Duodenal mucosa (tissue), 2 donors: ENCODE measurements around the gene ITSN2.

Experiments used
- H3K27ac ChIP-seq: one replicate; pipeline ENCODE4 v1.7.0; 2013; ENCODE audit warnings: low read depth, low read length
- H3K27me3 ChIP-seq, 2 donors: one replicate each; pipeline ENCODE4 v1.7.0; 2013; ENCODE audit warnings: low read length in 2 of 2, control low read depth in 1 of 2; ENCODE audit not compliant: insufficient read depth in 2 of 2, control insufficient read depth in 1 of 2
- H3K36me3 ChIP-seq, 2 donors: one replicate each; pipeline ENCODE4 v1.7.0; 2013; ENCODE audit warnings: low read length in 2 of 2, control low read depth in 1 of 2; ENCODE audit not compliant: insufficient read depth in 2 of 2, control insufficient read depth in 1 of 2
- H3K4me1 ChIP-seq, 2 donors: one replicate each; pipeline ENCODE4 v1.7.0; 2013; ENCODE audit warnings: low read length in 2 of 2, control low read depth in 1 of 2; ENCODE audit not compliant: insufficient read depth in 2 of 2, control insufficient read depth in 1 of 2
- H3K4me3 ChIP-seq, 2 donors: one replicate each; pipeline ENCODE4 v1.7.0; 2013; ENCODE audit warnings: low read length in 2 of 2, low read depth in 1 of 2
- H3K9ac ChIP-seq, 2 donors: one replicate each; pipeline ENCODE4 v1.7.0; 2013; ENCODE audit warnings: low read length in 2 of 2, low read depth in 1 of 2
- H3K9me3 ChIP-seq, 2 donors: one replicate each; pipeline ENCODE4 v1.7.0; 2013; ENCODE audit warnings: low read length in 2 of 2, control low read depth in 1 of 2; ENCODE audit not compliant: control insufficient read depth in 1 of 2

The ITSN2 gene

DNA sequence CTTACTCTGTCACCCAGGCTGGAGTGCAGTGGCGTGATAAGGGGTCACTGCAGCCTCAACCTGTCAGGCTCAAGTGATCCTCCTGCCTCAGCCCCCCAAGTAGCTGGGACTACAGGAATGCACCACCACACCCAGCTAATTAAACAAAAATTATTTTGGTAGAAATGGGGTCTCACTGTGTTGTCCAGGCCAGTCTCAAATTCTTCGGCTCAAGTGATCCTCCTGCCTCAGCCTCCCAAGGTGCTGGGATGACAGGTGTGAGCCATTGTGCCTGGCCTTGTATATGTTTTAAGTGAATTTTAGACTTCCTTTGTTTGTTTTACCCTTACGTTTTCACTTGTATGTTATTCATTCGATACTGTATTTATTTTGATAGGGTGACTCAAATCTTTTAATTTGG lies 34.7 kb upstream of the ITSN2 start:
- H3K9me3 ChIP-seq: no peaks in the 10 kb centered on the region
- H3K9ac ChIP-seq: no peak overlapping the region
- H3K4me1 ChIP-seq: peaks cover 0 to under 1% of the 10 kb centered on the region in 2 donors
- H3K4me3 ChIP-seq: no peak overlapping the region
- H3K27me3 ChIP-seq: no peaks in the 10 kb centered on the region
- H3K27ac ChIP-seq: no peak overlapping the region
- H3K36me3 ChIP-seq: no peaks in the 10 kb centered on the region

DNA sequence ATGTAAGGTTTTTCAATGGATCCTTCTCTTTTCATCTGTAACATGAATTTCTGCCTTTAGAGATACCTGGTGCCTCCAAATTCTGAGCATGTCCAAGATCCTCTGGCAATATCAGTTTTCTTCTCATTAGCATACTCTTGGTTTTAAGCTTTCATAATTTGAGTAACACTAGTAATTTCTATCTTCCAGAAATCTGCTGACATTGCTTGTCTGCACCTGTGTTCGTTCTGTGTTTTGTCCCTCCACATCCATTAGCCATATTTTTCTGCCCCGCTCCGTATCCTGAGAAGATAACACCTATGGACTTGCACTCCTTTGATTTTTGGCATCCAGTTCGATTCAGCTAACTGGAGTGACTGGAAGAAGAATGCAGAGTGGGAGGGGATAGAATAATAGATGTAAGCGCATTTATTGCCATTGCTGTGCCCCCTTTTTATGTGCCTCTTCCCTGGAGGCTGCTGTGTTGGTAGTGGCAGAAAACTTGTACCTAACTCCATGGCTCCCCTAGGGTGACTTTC lies 32.3 kb upstream of the ITSN2 start:
- Histone ChIP-seq H3K9ac (no peak overlapping the region), H3K9me3 (no peaks in the 10 kb centered on the region), H3K4me3 (no peak overlapping the region), H3K27me3 (no peaks in the 10 kb centered on the region), H3K4me1 (no peaks in the 10 kb centered on the region), H3K27ac (no peak overlapping the region), H3K36me3 (no peaks in the 10 kb centered on the region)

DNA sequence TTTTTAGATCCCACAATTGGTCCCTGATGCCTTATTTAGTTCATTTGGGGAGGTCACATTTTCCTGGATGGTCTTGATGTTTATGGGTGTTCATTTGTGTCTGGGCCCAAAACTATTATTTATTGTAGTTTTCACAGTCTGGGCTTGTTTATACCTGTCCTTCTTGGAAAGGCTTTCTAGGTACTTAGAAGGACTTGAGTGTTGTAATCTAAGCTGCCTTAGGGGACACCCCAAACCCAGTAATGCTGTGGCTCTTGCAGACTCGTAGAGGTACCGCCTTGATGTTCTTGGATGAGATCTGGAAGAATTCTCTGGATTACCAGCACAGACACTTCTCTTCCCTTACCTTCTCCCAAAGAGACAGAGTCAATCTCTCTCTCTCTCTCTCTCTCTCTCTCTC lies 25.0 kb upstream of the ITSN2 start:
- Histone ChIP-seq H3K9me3 (no peaks in the 10 kb centered on the region), H3K4me1 (no peaks in the 10 kb centered on the region), H3K4me3 (no peak overlapping the region), H3K27me3 (no peaks in the 10 kb centered on the region), H3K27ac (no peak overlapping the region), H3K9ac (no peak overlapping the region), H3K36me3 (no peaks in the 10 kb centered on the region)

DNA sequence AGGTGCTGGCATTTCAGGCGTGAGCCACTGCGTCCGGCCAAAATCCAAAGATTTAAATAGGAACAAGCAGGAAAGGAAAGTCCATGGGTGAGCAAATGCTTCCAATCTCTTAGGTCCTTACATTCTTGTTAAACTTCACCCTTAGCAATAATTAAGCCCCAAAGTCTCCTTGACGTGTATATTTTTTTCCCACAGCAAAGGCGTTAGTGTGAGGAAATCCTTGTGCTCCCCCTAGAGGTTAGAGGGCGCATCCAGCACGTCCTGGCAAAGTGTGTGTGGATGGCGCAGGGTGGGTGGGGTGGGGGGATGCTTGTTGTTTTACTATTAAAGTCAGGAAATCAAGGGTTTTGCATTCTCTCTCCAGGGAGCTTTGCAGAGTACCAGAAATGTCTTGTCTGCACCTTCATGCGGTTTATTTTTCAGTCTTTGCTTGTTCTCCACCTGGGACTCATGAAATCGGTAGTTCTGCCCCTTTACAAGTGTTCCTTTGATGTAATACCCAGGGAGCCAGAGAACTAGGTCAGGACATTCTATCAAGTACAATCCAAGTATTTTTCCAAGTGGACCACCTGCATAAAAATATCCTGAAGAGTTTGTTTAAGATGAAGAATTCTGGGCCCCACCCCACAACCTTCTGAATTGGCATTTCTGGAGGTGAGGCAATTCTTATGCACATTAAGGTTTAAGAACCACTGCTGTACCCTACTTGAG lies 22.2 kb upstream of the ITSN2 start:
- no peaks in the 10 kb centered on the region for H3K27me3 ChIP-seq
- H3K4me3 ChIP-seq: no peak overlapping the region
- no peak overlapping the region for H3K27ac ChIP-seq
- H3K9ac ChIP-seq: no peak overlapping the region
- no peaks in the 10 kb centered on the region for H3K36me3 ChIP-seq
- H3K4me1 ChIP-seq: no peaks in the 10 kb centered on the region
- H3K9me3 ChIP-seq: no peaks in the 10 kb centered on the region

DNA sequence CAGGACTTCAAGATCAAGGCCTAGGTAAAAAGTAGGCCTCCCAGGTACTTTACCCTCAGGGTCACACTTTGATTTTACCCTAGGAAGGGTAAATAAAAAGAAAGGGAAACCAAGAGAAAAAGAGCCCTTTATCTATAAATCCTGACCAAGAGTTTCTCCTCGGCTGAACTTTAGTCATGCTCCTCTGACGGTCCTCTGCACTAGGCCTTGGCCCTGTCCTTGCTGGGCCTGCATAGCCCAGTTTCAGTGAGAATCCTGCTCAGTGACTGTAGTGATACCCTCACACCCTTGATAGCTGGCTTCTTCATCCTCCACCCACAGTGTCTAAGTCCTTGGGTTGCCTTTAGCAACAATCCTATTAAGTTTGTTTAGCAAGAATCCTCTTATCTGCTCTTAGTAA lies 20.5 kb upstream of the ITSN2 start:
- Histone ChIP-seq H3K9me3 (no peaks in the 10 kb centered on the region), H3K9ac (no peak overlapping the region), H3K36me3 (no peaks in the 10 kb centered on the region), H3K27ac (no peak overlapping the region), H3K4me3 (no peak overlapping the region), H3K27me3 (no peaks in the 10 kb centered on the region), H3K4me1 (no peaks in the 10 kb centered on the region)

DNA sequence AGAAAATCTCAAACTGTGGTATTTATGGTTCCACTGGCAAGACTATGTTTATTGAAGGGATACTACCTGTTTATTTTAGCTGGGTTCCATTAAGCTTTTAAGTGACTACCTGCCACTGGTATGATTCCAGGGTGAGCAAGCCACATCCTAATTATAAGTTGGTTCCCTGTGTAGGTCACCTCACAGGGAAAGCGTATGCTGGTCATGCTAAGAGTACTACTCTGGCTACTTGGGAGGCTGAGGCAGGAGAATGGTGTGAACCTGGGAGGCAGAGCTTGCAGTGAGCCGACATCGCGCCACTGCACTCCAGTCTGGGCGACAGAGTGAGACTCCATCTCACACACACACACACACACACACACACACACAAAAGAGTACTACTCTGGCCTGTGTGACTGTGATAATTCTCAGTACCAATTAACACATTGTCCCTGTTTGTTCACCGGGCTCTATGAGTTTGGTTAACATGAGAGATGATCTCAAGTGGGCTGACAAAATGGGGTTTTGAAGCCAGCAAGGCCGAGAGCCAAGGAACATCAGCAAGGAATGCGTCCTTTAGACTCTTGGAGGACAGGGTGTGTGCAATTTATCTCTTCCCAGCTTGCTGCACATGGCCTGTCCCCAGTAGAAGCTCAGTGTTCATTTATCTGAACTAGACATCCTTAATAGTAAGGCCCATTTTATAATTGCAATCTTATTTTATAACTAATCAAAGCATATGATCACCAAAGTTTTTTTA lies 15.2 kb upstream of the ITSN2 start:
- H3K36me3 ChIP-seq: no peaks in the 10 kb centered on the region
- H3K4me3 ChIP-seq: no peak overlapping the region
- no peak overlapping the region for H3K9ac ChIP-seq
- H3K4me1 ChIP-seq: no peaks in the 10 kb centered on the region
- no peaks in the 10 kb centered on the region for H3K9me3 ChIP-seq
- no peaks in the 10 kb centered on the region for H3K27me3 ChIP-seq
- H3K27ac ChIP-seq: no peak overlapping the region

DNA sequence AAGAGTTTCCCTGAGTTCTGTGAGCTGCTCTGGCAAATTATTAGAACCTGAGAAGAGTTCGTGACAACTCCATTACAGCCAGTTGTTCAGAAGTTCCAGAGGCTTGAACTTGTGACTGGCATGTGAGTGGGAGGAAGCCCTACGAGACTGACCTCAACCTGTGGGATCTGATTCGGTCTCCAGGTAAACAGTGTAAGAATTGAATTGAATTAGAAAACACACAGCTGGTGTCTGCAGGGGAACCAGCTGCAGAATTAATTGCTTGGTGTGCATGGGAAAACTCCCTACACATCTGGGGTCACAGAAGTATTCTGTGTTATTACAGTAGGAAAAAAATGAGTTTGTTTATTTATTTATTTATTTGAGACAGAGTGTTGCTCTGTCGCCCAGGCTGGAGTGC lies 14.0 kb upstream of the ITSN2 start:
- Histone ChIP-seq H3K9ac (no peak overlapping the region), H3K4me3 (no peak overlapping the region), H3K9me3 (no peaks in the 10 kb centered on the region), H3K36me3 (no peaks in the 10 kb centered on the region), H3K27me3 (no peaks in the 10 kb centered on the region), H3K4me1 (no peaks in the 10 kb centered on the region), H3K27ac (no peak overlapping the region)

DNA sequence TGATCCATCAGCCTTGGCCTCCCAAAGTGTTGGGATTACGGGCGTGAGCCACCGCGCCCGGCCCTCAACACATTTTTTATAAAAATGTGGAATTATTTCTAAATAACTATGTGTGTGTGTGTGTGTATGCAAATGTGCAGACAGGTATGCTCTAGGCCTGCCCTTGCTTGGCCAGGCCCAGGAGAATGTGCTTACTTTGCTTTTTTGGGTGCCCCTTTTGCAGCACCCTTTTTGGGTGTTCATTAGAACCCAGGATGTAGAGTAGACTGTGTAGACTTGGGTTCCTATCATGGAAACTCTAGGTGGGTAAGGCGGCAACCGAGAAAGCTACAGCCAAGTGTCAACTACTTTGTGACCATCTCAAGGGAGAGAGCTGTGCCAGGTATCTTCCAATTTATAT lies 11.7 kb upstream of the ITSN2 start:
- Histone ChIP-seq H3K36me3 (no peaks in the 10 kb centered on the region), H3K9ac (no peak overlapping the region), H3K4me1 (no peaks in the 10 kb centered on the region), H3K9me3 (no peaks in the 10 kb centered on the region), H3K27me3 (no peaks in the 10 kb centered on the region), H3K27ac (no peak overlapping the region), H3K4me3 (no peak overlapping the region)

DNA sequence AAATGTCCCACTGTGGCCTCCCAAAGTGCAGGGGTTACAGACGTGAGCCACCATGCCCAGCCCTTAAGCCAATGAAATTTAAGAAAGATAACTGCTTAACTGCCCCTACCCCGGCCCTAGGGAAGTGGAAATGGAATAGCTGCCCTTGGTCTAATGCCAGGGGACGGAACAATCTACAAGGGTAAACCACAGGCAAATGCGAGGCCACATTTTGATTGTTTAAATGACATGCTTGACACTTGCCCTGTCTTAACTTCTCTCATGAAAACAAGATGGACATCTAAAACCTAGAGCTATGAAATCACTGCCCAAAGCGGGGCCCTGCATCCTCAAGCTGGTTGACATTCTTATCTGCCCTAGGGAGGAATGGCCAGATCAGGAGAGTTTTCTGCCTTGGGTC lies 5.5 kb upstream of the ITSN2 start:
- H3K27ac ChIP-seq: no peak overlapping the region
- no peak overlapping the region for H3K9ac ChIP-seq
- H3K9me3 ChIP-seq: no peaks in the 10 kb centered on the region
- no peaks in the 10 kb centered on the region for H3K27me3 ChIP-seq
- peaks cover 11 to 16% of the 10 kb centered on the region in 2 donors for H3K4me1 ChIP-seq
- no peak overlapping the region for H3K4me3 ChIP-seq
- no peaks in the 10 kb centered on the region for H3K36me3 ChIP-seq

DNA sequence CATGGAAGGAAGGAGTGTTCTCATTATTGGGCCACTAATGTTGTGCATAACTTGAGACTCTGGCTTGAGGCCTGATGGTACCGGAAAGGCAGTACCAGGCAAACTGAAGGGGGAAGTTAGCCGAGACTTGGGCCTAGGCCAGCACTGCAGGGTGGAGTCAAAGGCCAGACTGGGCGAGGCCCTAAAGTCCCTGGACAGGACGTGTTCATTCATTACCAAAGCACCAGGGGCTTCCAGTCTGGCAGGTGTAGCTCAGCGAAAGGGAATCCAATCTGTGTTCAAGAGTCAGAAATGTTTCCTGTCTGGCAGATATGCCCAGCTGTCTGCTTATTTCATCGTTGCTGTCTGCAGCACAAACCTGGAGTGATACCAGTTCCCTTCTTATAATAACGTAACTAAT lies 4.7 kb upstream of the ITSN2 start:
- no peaks in the 10 kb centered on the region for H3K27me3 ChIP-seq
- H3K9me3 ChIP-seq: no peaks in the 10 kb centered on the region
- H3K27ac ChIP-seq: no peak overlapping the region
- no peaks in the 10 kb centered on the region for H3K36me3 ChIP-seq
- H3K9ac ChIP-seq: no peak overlapping the region
- no peak overlapping the region for H3K4me3 ChIP-seq
- H3K4me1 ChIP-seq: peaks cover 11 to 17% of the 10 kb centered on the region in 2 donors
